Gastroesophageal sphincter (tissue), 3 donors: ENCODE results near the gene DHX15.

ENCODE experiments used
- EP300 ChIP-seq: sonication (generic); formaldehyde crosslinking; IDR thresholded peaks from one replicate; pipeline ENCODE4 v1.6.1; 2017; ENCODE audit warnings: antibody characterized with exemption, mild to moderate bottlenecking
- POLR2A ChIP-seq, 2 donors: fragments of 450-650 bp; IDR thresholded peaks; one replicate each; pipeline ENCODE4 v1.6.1; 2017; ENCODE audit warnings: antibody characterized with exemption in 2 of 2, mild to moderate bottlenecking in 2 of 2, moderate library complexity in 1 of 2
- POLR2AphosphoS5 ChIP-seq: sonication (generic); formaldehyde crosslinking; IDR thresholded peaks from one replicate; pipeline ENCODE4 v1.6.1; 2017; ENCODE audit warnings: antibody characterized with exemption
- TF ChIP-seq, protein P1 (sequence below), 4 experiments: fragments of 200-600 bp in 2 of 4; fragments of 450-650 bp in 2 of 4; sonication (generic) in 1 of 4; IDR thresholded peaks; one replicate each; pipeline ENCODE4 v1.5.1; 2017 to 2019; ENCODE audit warnings: antibody characterized with exemption in 4 of 4, mild to moderate bottlenecking in 2 of 4, moderate library complexity in 2 of 4

DNA sequence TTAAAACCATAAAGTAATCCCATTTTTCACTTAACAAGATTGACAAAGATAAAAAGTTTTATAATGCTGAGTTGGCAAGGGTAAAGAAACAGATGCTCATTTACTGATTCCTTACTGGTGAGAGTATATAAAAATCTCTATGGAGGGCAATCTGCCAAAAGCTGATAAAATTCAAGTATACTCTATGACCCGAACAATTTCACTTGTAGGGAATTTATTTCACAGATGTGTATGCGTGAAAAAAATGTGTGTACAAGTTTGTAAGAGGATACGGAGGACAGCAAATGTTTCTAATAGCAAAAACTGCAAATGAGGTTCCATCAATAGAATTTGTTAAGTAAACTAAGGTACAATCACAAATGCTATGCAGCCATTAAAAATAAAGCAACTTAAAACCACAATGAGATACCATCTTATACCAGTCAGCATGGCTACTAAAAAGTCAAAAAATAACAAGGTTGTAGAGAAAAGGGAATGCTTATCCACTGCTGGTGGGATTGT, 23.4 kb downstream of the DHX15 start:
- TF ChIP-seq, protein P1, sequence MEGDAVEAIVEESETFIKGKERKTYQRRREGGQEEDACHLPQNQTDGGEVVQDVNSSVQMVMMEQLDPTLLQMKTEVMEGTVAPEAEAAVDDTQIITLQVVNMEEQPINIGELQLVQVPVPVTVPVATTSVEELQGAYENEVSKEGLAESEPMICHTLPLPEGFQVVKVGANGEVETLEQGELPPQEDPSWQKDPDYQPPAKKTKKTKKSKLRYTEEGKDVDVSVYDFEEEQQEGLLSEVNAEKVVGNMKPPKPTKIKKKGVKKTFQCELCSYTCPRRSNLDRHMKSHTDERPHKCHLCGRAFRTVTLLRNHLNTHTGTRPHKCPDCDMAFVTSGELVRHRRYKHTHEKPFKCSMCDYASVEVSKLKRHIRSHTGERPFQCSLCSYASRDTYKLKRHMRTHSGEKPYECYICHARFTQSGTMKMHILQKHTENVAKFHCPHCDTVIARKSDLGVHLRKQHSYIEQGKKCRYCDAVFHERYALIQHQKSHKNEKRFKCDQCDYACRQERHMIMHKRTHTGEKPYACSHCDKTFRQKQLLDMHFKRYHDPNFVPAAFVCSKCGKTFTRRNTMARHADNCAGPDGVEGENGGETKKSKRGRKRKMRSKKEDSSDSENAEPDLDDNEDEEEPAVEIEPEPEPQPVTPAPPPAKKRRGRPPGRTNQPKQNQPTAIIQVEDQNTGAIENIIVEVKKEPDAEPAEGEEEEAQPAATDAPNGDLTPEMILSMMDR (IDR thresholded peaks at IDR 0.05), result no peak
- TF ChIP-seq POLR2A (IDR thresholded peaks at IDR 0.05) (no peak), POLR2AphosphoS5 (no peak), EP300 (no peak)
